ENCODE measurements around the gene EPB41L4A. TPM values are rescaled to one million over a fixed set of nuclear protein-coding genes. Genes with fewer than 3 reads are reported as not detected.

The EPB41L4A gene
- total and polyA plus RNA-seq, 11 donors: 6.4 to 34.5 (median 16.2) TPM

- no peaks in the 10 kb centered on the region for H3K9me3 ChIP-seq
- DNase-seq (no peak), ATAC-seq (peak in 1 of 4 donors; percentile 61)
- H3K27me3 ChIP-seq: no peaks in the 10 kb centered on the region
- no peak overlapping the region for H3K4me3 ChIP-seq
- no peak overlapping the region for H3K27ac ChIP-seq
- 59 to 65% (median 65%) methylated on average over 5 of the region's 5 CpGs for WGBS, 4 donors
- H3K36me3 ChIP-seq: no peaks in the 10 kb centered on the region
- peaks cover 0 to 15% (median 0%) of the 10 kb centered on the region in 12 donors for H3K4me1 ChIP-seq
- intact Hi-C loops (cut with DNase I): no loop called here
- TF ChIP-seq POLR2A (IDR thresholded peaks at IDR 0.05) (no peak), CTCF (IDR thresholded peaks at IDR 0.05) (no peak)
Observed at GRCh38 chr5:112283943-112284929, 134.8 kb downstream of the EPB41L4A start.

- Histone ChIP-seq H3K36me3 (no peaks in the 10 kb centered on the region), H3K27me3 (no peaks in the 10 kb centered on the region), H3K4me1 (peaks cover 0 to 15% (median 0%) of the 10 kb centered on the region in 12 donors), H3K4me3 (no peak overlapping the region), H3K27ac (no peak overlapping the region), H3K9me3 (no peaks in the 10 kb centered on the region)
- 82 to 90% (median 88%) methylated on average over 3 of the region's 3 CpGs for WGBS, 4 donors
- DNase-seq (no peak), ATAC-seq (no peak)
- intact Hi-C loops (cut with DNase I): no loop called here
- TF ChIP-seq POLR2A (IDR thresholded peaks at IDR 0.05): no peak
- TF ChIP-seq CTCF (IDR thresholded peaks at IDR 0.05): no peak
Observed at GRCh38 chr5:112283034-112283582, 136.0 kb downstream of the EPB41L4A start.

- WGBS, 4 donors: 62 to 81% (median 79%) methylated on average over 5 of the region's 5 CpGs
- TF ChIP-seq CTCF (IDR thresholded peaks at IDR 0.05) (no peak), POLR2A (IDR thresholded peaks at IDR 0.05) (no peak)
- no peaks in the 10 kb centered on the region for H3K36me3 ChIP-seq
- peaks cover 0 to 8% (median 0%) of the 10 kb centered on the region in 12 donors for H3K4me1 ChIP-seq
- no peak for ATAC-seq
- no peaks in the 10 kb centered on the region for H3K27me3 ChIP-seq
- no peak overlapping the region for H3K4me3 ChIP-seq
- no peaks in the 10 kb centered on the region for H3K9me3 ChIP-seq
- intact Hi-C loops (cut with DNase I): no loop called here
- DNase-seq: no peak
- H3K27ac ChIP-seq: no peak overlapping the region
Observed at GRCh38 chr5:112279082-112279481, 140.0 kb downstream of the EPB41L4A start.

- no peak for ATAC-seq
- DNase-seq: no peak
- Histone ChIP-seq H3K27ac (no peak overlapping the region), H3K27me3 (no peaks in the 10 kb centered on the region), H3K9me3 (no peaks in the 10 kb centered on the region), H3K36me3 (no peaks in the 10 kb centered on the region), H3K4me3 (no peak overlapping the region), H3K4me1 (peaks cover 0 to under 1% (median 0%) of the 10 kb centered on the region in 12 donors)
- no peak for TF ChIP-seq CTCF (IDR thresholded peaks at IDR 0.05)
- intact Hi-C loops (cut with DNase I): no loop called here
- WGBS, 4 donors: 79 to 84% (median 80%) methylated on average over 4 of the region's 4 CpGs
Observed at GRCh38 chr5:112276991-112277390, 142.1 kb downstream of the EPB41L4A start.
